NB4 (cell line): ENCODE measurements around the gene OR52W1.

Experiments
- DNase-seq: peaks from one replicate; pipeline ENCODE4 v3.0.0; 2010; ENCODE audit warnings: low read depth
- H3K4me3 ChIP-seq: one replicate; pipeline ENCODE4 v1.5.1; 2011; ENCODE audit warnings: mild to moderate bottlenecking, low read depth, low read length, moderate library complexity
- CTCF ChIP-seq: IDR thresholded peaks from one replicate; pipeline ENCODE4 v1.5.1; 2012; ENCODE audit warnings: low read depth, low read length
- MAX ChIP-seq: IDR thresholded peaks from 2 replicates; pipeline ENCODE4 v1.6.1; 2011; ENCODE audit warnings: low read depth, low read length
- MYC ChIP-seq: IDR thresholded peaks from 2 replicates; pipeline ENCODE4 v1.6.1; 2011; ENCODE audit warnings: low read depth, low read length
- POLR2A ChIP-seq: IDR thresholded peaks from 2 replicates; pipeline ENCODE4 v1.6.1; 2011; ENCODE audit warnings: mild to moderate bottlenecking; ENCODE audit not compliant: insufficient read length; ENCODE audit errors: extremely low read depth

OR52W1 gene

GRCh38 chr11:6200975-6201374 lies 2.0 kb downstream of the OR52W1 start:
- peak overlapping the region; percentile 42 for H3K4me3 ChIP-seq
- peak; percentile 98 for DNase-seq
- TF ChIP-seq CTCF (no peak), POLR2A (no peak), MAX (peak; percentile 95), MYC (peak; percentile 97)

GRCh38 chr11:6201481-6201880 lies 2.5 kb downstream of the OR52W1 start:
- H3K4me3 ChIP-seq, result peak overlapping the region; percentile 42
- DNase-seq, result peak; percentile 77
- 0 out of 2 replicates have a peak, but pooled peaks have one; percentile 13 for TF ChIP-seq MAX
- no peak for TF ChIP-seq POLR2A

GRCh38 chr11:6202041-6202440 lies 3.0 kb downstream of the OR52W1 start:
- H3K4me3 ChIP-seq, result no peak overlapping the region
- DNase-seq, result peak; percentile 11
- TF ChIP-seq MYC, result no peak
- TF ChIP-seq POLR2A, result no peak
- no peak for TF ChIP-seq MAX
- TF ChIP-seq CTCF, result no peak

- TF ChIP-seq MYC (no peak), MAX (no peak), POLR2A (no peak), CTCF (no peak)
- no peak overlapping the region for H3K4me3 ChIP-seq
- DNase-seq, result peak; percentile 42
Observed at GRCh38 chr11:6203327-6203726, 4.3 kb downstream of the OR52W1 start.

- TF ChIP-seq MAX (no peak), MYC (no peak), CTCF (no peak), POLR2A (no peak)
- DNase-seq, result peak; percentile 87
- no peak overlapping the region for H3K4me3 ChIP-seq
Observed at GRCh38 chr11:6204706-6205105, 5.7 kb downstream of the OR52W1 start.

- no peak for TF ChIP-seq MAX
- TF ChIP-seq MYC, result no peak
- TF ChIP-seq CTCF, result no peak
- no peak for TF ChIP-seq POLR2A
- no peak within 1 kb of the TSS for H3K4me3 ChIP-seq
- DNase-seq, result peak; percentile 12
Observed at GRCh38 chr11:6205366-6205765, 6.3 kb downstream of the OR52W1 start, which contains the start of gene C11orf42. Gene C11orf42 (plus strand): TSS chr11:6205557. CDS start chr11:6205616, 59 bp downstream.
